Smooth muscle cell (in vitro differentiated cells): ENCODE measurements around the gene ZNF662. TPM values are rescaled to one million over a fixed set of nuclear protein-coding genes. Genes with fewer than 3 reads are reported as not detected.

Source experiments
- DNase-seq: peaks from one replicate; lab custom pipeline; 2025; ENCODE audit not compliant: unreplicated experiment; lab: John Stamatoyannopoulos, UW
- H2AFZ ChIP-seq: fragments of 200-600 bp; sonication (generic); 2 replicates; pipeline ENCODE4 v1.6.0; 2016; ENCODE audit warnings: antibody characterized with exemption, low read depth, mild to moderate bottlenecking
- H3F3A ChIP-seq: fragments of 200-600 bp; sonication (generic); 2 replicates; pipeline ENCODE4 v1.6.0; 2017; ENCODE audit warnings: antibody characterized with exemption, low read depth
- H3K27ac ChIP-seq: fragments of 200-600 bp; sonication (generic); 2 replicates; pipeline ENCODE4 v1.5.1; 2016; ENCODE audit warnings: low read depth, mild to moderate bottlenecking
- H3K27me3 ChIP-seq: fragments of 200-600 bp; sonication (generic); 2 replicates; pipeline ENCODE4 v1.6.1; 2016; ENCODE audit warnings: low read depth, mild to moderate bottlenecking
- H3K36me3 ChIP-seq: fragments of 200-600 bp; sonication (generic); 2 replicates; pipeline ENCODE4 v1.5.1; 2016; ENCODE audit warnings: low read depth
- H3K4me1 ChIP-seq: fragments of 200-600 bp; sonication (generic); 2 replicates; pipeline ENCODE4 v1.5.1; 2016; ENCODE audit warnings: low read depth
- H3K4me2 ChIP-seq: fragments of 200-600 bp; sonication (generic); 2 replicates; pipeline ENCODE4 v1.6.0; 2016; ENCODE audit warnings: mild to moderate bottlenecking
- H3K4me3 ChIP-seq: fragments of 200-600 bp; sonication (generic); 2 replicates; pipeline ENCODE4 v1.5.1; 2016; ENCODE audit warnings: mild to moderate bottlenecking
- H3K79me2 ChIP-seq: fragments of 200-600 bp; sonication (generic); 2 replicates; pipeline ENCODE4 v1.6.0; 2016; ENCODE audit warnings: low read depth, mild to moderate bottlenecking
- H3K9ac ChIP-seq: fragments of 200-600 bp; sonication (generic); 2 replicates; pipeline ENCODE4 v1.6.0; 2016; ENCODE audit warnings: low read depth
- H3K9me3 ChIP-seq: fragments of 200-600 bp; sonication (generic); replicated peaks from 2 replicates; pipeline ENCODE4 v1.5.1; 2016; ENCODE audit warnings: low read depth
- H4K20me1 ChIP-seq: fragments of 200-600 bp; sonication (generic); 2 replicates; pipeline ENCODE4 v1.6.0; 2016; ENCODE audit warnings: low read depth
- WGBS: methylation state at CpG from one replicate; pipeline ENCODE4 v1.1.7; 2016; ENCODE audit warnings: low lambda C conversion rate; 5-methylcytosine and 5-hydroxymethylcytosine counted together
- polyA plus RNA-seq: library from polyadenylated mRNA; unstranded; fragments of >200 nt; fragmentation: Nextera tagmentation; extraction: Ambion mirVana; gene quantifications from 2 replicates; pipeline ENCODE4 v1.2.1, GENCODE V29; 2016
- total RNA-seq: library from RNA; depleted of rRNA; stranded (reverse); fragments of >200 nt; gene quantifications from 2 replicates; pipeline ENCODE4 v1.2.3, GENCODE V29; 2014
- TF ChIP-seq, protein P1 (sequence below): fragments of 200-600 bp; sonication (generic); IDR thresholded peaks from 2 replicates; pipeline ENCODE4 v1.5.1; 2017; ENCODE audit warnings: borderline replicate concordance, mild to moderate bottlenecking, antibody characterized with exemption; ENCODE audit not compliant: insufficient read depth, poor library complexity, severe bottlenecking

The ZNF662 gene
- total and polyA plus RNA-seq, 2 experiments from 2014 or later = 1.6 TPM; not detected in 1

DNA sequence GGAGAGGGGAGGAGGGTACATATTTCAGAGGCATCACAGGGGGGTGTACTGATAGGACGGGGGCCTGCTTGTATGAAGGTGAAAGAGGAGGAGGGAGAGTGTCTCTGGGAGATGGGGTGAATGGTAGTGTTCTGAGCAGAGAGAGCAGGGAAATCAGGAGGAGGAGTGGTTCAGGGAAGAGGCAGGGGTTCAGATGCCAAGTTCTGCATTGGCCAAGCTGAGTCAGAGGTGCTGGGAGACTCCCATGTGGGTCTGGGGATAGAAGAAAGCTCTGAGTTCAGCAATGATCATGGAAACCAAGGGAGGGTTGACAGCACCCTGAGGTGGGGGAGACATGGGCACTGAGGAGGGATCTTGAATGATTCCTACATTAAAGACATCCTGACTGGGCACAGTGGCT lies 33.2 kb upstream of the ZNF662 start:
- no peak overlapping the region for H2AFZ ChIP-seq
- DNase-seq = no peak

DNA sequence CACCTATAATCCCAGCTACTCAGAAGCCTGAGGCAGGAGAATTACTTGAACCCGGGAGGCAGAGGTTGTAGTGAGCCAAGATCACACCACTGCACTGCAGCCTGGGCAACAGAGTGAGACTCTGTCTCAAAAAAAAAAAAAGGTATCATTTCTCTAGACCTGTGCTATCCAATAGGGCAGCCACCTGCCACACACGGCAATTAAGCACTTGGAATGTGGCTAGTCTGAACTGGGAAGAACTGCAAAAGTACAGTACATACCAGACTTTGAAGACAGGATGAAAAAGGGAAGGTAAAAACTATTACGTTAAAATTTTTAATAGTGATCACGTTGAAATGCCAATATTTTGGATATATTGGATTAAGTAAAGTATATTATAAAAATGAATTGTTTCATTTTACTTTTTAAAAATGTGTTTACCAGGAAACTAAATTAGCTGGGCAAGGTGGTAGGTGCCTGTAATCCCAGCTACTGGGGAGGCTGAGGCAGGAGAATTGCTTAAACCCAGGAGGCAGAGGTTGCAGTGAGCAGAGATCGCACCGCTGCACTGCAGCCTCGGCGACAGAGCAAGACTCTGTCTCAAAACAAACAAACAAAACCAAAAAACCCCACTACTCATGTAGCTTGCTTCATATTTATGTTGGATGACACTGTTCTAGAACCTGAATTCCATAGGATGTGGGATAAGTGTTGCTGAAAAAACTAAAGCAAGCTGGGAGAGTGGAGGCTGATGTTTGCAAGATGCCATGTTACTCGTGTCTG lies 32.5 kb upstream of the ZNF662 start:
- H3K9me3 ChIP-seq = no peaks in the 10 kb centered on the region
- TF ChIP-seq, protein P1, sequence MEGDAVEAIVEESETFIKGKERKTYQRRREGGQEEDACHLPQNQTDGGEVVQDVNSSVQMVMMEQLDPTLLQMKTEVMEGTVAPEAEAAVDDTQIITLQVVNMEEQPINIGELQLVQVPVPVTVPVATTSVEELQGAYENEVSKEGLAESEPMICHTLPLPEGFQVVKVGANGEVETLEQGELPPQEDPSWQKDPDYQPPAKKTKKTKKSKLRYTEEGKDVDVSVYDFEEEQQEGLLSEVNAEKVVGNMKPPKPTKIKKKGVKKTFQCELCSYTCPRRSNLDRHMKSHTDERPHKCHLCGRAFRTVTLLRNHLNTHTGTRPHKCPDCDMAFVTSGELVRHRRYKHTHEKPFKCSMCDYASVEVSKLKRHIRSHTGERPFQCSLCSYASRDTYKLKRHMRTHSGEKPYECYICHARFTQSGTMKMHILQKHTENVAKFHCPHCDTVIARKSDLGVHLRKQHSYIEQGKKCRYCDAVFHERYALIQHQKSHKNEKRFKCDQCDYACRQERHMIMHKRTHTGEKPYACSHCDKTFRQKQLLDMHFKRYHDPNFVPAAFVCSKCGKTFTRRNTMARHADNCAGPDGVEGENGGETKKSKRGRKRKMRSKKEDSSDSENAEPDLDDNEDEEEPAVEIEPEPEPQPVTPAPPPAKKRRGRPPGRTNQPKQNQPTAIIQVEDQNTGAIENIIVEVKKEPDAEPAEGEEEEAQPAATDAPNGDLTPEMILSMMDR = no peak
- H3K9ac ChIP-seq = no peak overlapping the region
- H3K4me2 ChIP-seq = no peak overlapping the region
- 80% methylated on average over 9 of the region's 9 CpGs for WGBS
- no peak overlapping the region for H2AFZ ChIP-seq
- no peaks in the 10 kb centered on the region for H3K36me3 ChIP-seq
- H3K27me3 ChIP-seq = no peaks in the 10 kb centered on the region
- no peak for DNase-seq
- H3F3A ChIP-seq = no peaks in the 10 kb centered on the region
- no peaks in the 10 kb centered on the region for H3K4me1 ChIP-seq
- no peak overlapping the region for H3K4me3 ChIP-seq
- H3K27ac ChIP-seq = no peak overlapping the region
- H3K79me2 ChIP-seq = no peaks in the 10 kb centered on the region
- H4K20me1 ChIP-seq = no peaks in the 10 kb centered on the region

More for the DNA sequence above, 33.2 kb upstream of the ZNF662 start:
- Histone ChIP-seq H3K4me2 (no peak overlapping the region), H3K4me3 (no peak overlapping the region), H3F3A (no peaks in the 10 kb centered on the region), H3K27me3 (no peaks in the 10 kb centered on the region), H3K4me1 (no peaks in the 10 kb centered on the region), H3K9ac (no peak overlapping the region), H3K9me3 (no peaks in the 10 kb centered on the region), H4K20me1 (no peaks in the 10 kb centered on the region), H3K36me3 (no peaks in the 10 kb centered on the region), H3K27ac (no peak overlapping the region), H3K79me2 (no peaks in the 10 kb centered on the region)
- TF ChIP-seq, protein P1 = no peak
- WGBS = 100% methylated on average over 1 of the region's 1 CpG

DNA sequence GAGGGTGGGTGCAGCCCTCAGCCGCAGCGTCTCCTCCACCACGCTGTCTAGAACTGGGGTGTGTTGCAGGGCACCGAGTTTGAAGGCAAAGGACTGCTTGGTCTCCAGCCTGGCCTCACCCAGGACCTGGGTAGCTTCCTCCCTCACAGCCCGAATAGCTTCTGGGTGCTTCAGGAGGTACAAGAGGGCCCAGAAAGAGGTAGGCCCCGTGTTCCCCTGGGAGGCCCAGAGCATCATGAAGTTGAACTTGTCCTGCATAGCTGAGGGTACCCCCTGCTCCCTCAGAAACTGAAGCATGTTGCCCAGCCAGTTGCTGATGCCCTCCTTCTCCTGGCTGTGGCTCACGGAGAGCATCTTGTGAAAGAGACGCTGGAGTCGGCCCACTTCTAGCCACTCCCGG lies 31.2 kb upstream of the ZNF662 start:
- Histone ChIP-seq H3K27me3 (no peaks in the 10 kb centered on the region), H4K20me1 (no peaks in the 10 kb centered on the region), H3K9me3 (no peaks in the 10 kb centered on the region), H3K79me2 (no peaks in the 10 kb centered on the region), H3K36me3 (no peaks in the 10 kb centered on the region), H2AFZ (no peak overlapping the region), H3K4me2 (no peak overlapping the region), H3K9ac (no peak overlapping the region), H3F3A (no peaks in the 10 kb centered on the region), H3K4me1 (no peaks in the 10 kb centered on the region), H3K4me3 (no peak overlapping the region), H3K27ac (no peak overlapping the region)
- WGBS = 91% methylated on average over 10 of the region's 10 CpGs
- no peak for DNase-seq
- TF ChIP-seq, protein P1 = no peak
